ENCODE data around the gene DNAAF1.

Gene DNAAF1

DNA sequence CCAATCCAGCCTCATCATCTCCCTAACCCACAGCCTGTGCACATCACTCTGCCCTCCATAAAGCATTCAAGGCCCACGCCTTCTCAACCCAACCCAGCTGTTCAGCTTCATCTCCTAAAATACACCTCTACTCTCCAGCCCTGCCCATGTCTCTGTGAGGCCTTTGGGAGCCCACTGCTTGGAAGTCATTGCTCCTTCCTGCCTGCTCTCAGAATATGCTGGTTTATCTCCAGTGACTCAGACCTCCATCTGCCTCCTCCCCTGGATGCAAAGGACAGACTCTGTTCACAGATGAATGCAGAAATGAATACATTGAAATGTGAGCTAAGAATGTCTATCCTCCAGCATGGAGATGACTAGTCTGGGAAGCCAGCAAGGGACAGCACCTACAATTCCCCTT is 75.7 kb downstream of the DNAAF1 start:
- DNase-seq (ENCODE audit: low read depth): peak; percentile 13
- no peak overlapping the region for H3K4me3 ChIP-seq (ENCODE audit: low read length)
- TF ChIP-seq, protein P1, sequence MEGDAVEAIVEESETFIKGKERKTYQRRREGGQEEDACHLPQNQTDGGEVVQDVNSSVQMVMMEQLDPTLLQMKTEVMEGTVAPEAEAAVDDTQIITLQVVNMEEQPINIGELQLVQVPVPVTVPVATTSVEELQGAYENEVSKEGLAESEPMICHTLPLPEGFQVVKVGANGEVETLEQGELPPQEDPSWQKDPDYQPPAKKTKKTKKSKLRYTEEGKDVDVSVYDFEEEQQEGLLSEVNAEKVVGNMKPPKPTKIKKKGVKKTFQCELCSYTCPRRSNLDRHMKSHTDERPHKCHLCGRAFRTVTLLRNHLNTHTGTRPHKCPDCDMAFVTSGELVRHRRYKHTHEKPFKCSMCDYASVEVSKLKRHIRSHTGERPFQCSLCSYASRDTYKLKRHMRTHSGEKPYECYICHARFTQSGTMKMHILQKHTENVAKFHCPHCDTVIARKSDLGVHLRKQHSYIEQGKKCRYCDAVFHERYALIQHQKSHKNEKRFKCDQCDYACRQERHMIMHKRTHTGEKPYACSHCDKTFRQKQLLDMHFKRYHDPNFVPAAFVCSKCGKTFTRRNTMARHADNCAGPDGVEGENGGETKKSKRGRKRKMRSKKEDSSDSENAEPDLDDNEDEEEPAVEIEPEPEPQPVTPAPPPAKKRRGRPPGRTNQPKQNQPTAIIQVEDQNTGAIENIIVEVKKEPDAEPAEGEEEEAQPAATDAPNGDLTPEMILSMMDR (conservative IDR thresholded peaks at IDR 0.05; ENCODE audit: low read length): no peak

DNA sequence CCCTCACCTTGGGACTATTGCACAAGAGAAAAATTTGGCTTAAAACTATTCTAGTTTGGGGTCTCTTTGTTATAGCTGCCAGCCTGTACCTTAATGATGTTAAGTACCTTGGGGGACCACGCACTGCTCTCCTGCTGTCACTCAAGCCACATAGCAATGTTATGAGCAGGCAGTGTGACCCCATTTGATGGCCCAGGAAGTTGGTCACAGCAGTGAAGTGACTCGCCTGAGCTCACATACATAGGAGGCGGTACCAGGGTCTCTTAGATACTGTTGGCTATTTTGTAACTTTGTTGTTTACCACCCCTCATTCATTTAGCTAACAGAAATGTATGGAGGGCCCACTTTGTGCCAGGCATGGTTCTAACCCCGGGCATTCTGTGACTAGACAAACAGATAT is 78.3 kb downstream of the DNAAF1 start:
- TF ChIP-seq, protein P1 (conservative IDR thresholded peaks at IDR 0.05; ENCODE audit: low read length): no peak
- no peak for DNase-seq (ENCODE audit: low read depth)
- H3K4me3 ChIP-seq (ENCODE audit: low read length): no peak overlapping the region

DNA sequence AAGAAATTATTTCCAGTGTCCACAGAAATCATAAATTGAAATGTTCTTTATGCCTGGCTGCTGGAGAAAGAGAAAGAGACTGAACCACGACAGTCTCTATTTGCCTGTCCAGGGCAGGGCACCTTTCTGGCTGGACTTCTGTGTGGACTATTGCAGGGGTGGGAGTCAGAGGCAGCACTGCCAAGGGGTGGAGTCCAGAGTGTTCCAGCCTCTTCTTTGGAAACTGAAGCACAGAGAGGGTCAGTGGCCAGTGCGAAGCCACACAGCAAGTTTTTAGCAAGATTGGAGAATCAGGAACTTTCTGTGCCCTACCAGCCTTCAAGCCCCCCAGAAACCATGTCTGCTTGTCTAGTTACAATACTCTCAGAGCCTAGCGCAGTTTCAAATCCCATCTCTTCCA is 79.4 kb downstream of the DNAAF1 start:
- TF ChIP-seq, protein P1 (conservative IDR thresholded peaks at IDR 0.05; ENCODE audit: low read length): no peak
- no peak for DNase-seq (ENCODE audit: low read depth)
- H3K4me3 ChIP-seq (ENCODE audit: low read length): no peak overlapping the region

DNA sequence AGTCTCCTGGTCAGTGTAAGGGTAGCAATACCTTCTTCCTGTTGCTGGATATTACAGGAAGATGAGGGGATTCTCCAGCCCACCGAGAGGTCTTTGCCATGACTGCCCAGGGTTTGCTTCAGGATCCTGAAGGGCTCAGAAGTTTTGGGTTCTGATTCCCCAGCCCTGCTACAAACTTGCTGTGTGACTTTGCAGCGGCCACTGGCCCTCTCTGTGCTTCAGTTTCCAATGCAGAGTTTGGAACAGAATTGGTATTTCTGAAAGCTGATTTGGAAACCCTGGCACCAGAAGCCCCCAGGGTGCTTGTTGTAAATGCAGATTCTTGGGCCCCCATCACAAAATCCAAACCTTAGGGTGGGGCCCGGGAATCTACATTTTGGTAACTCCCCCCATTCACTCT is 80.0 kb downstream of the DNAAF1 start:
- no peak overlapping the region for H3K4me3 ChIP-seq (ENCODE audit: low read length)
- TF ChIP-seq, protein P1 (conservative IDR thresholded peaks at IDR 0.05; ENCODE audit: low read length): no peak

DNA sequence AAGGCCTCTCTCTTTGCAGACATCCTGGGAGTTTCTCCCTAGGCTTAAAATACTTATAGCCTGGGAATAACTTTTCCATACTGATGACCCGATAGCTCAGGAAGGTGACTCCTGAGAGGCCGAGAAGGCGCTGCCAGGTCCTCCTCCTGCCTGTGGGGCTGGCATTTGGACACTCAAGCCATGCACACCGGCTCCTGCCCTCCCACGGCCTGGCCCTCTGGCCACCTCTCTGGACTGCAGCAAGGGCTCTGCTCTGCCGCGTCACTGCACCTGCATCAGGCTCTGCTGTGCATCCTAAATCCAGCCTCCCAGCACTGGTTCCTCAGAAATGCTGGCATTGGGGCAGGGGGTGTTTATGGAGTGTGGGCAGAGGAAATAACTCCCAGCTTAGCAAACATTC is 80.5 kb downstream of the DNAAF1 start:
- no peak overlapping the region for H3K4me3 ChIP-seq (ENCODE audit: low read length)
- no peak for DNase-seq (ENCODE audit: low read depth)
- TF ChIP-seq, protein P1 (conservative IDR thresholded peaks at IDR 0.05; ENCODE audit: low read length): no peak

More for the DNA sequence above, 80.0 kb downstream of the DNAAF1 start:
- DNase-seq (ENCODE audit: low read depth): no peak

DNA sequence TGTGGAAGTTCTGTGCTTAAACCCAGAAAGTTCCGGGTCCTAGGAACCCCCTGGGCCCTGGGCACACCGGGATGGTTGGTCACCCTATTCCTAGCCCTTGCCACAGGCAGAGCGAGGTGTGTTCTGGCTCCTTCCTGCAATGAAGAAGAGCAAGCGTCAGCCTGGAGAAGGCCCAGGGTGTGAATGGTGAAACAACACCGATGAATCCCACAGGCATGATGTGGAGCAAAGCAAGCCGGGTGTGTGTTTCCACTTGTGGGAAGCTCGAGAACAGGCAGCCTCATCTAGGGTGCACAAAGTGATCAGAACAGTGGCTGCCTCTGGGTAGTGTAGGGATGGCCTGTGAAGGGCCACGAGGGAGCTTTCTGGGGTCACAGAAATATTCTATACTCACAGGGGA is 80.9 kb downstream of the DNAAF1 start:
- DNase-seq (ENCODE audit: low read depth): peak; percentile 17
- TF ChIP-seq, protein P1 (conservative IDR thresholded peaks at IDR 0.05; ENCODE audit: low read length): no peak
- H3K4me3 ChIP-seq (ENCODE audit: low read length): no peak overlapping the region
